OCI-LY3 (cell line): ENCODE results near the gene CGB1.
"Not testable (repeated sequence)": the region's sequence is repeated elsewhere in the genome, so short reads cannot be mapped to it uniquely, and the experiment has no call there.

ENCODE experiments used
- H2AFZ ChIP-seq: fragments of 200-600, 300-600 bp; shearing (Covaris generic); 2 replicates; pipeline ENCODE4 v1.6.0; 2014; ENCODE audit warnings: antibody characterized with exemption, low read depth, low read length
- H3K27ac ChIP-seq: fragments of 200-600, 300-600 bp; sonication (generic); 2 replicates; pipeline ENCODE4 v1.5.1; 2014; ENCODE audit warnings: mild to moderate bottlenecking, low read length, moderate library complexity, mixed read lengths
- H3K27me3 ChIP-seq: fragments of 200-600, 300-600 bp; sonication (generic); 2 replicates; pipeline ENCODE4 v1.6.1; 2014; ENCODE audit warnings: low read depth, low read length, mixed read lengths
- H3K36me3 ChIP-seq: fragments of 200-600, 300-600 bp; sonication (generic); replicated peaks from 2 replicates; pipeline ENCODE3; 2014; ENCODE audit warnings: low read depth, low read length, mixed read lengths
- H3K4me1 ChIP-seq: fragments of 300-600, 200-600 bp; sonication (generic); 2 replicates; pipeline ENCODE4 v1.6.1; 2014; ENCODE audit warnings: low read length, mixed read lengths
- H3K4me2 ChIP-seq: fragments of 200-600, 300-600 bp; sonication (generic); 2 replicates; pipeline ENCODE4 v1.6.1; 2014; ENCODE audit warnings: low read length, mixed read lengths
- H3K4me3 ChIP-seq: fragments of 300-600, 200-600 bp; sonication (generic); 2 replicates; pipeline ENCODE4 v1.5.1; 2014; ENCODE audit warnings: antibody characterized with exemption, mild to moderate bottlenecking, low read length, moderate library complexity
- H3K79me2 ChIP-seq: fragments of 300-600, 200-600 bp; shearing (Covaris generic); 2 replicates; pipeline ENCODE4 v1.6.1; 2014; ENCODE audit warnings: mild to moderate bottlenecking, low read length, mixed read lengths
- H3K9ac ChIP-seq: fragments of 300-600, 200-600 bp; shearing (Covaris generic); 2 replicates; pipeline ENCODE4 v1.6.0; 2014; ENCODE audit warnings: mild to moderate bottlenecking, low read length, moderate library complexity
- H3K9me3 ChIP-seq: fragments of 200-600, 300-600 bp; shearing (Covaris generic); 2 replicates; pipeline ENCODE4 v1.6.1; 2014; ENCODE audit warnings: low read length, mixed read lengths; ENCODE audit not compliant: insufficient read depth
- H4K20me1 ChIP-seq: fragments of 200-600, 300-600 bp; sonication (generic); 2 replicates; pipeline ENCODE4 v1.6.1; 2016; ENCODE audit warnings: low read length, mixed read lengths; ENCODE audit not compliant: insufficient read depth
- EZH2phosphoT487 ChIP-seq: fragments of 200-600 bp; shearing (Covaris generic); IDR thresholded peaks from 2 replicates; pipeline ENCODE4 v1.6.1; 2018; ENCODE audit warnings: antibody characterized with exemption, mixed run types, low read depth
- TF ChIP-seq, protein P1 (sequence below): fragments of 200-600, 300-600 bp; sonication (generic); IDR thresholded peaks from 2 replicates; pipeline ENCODE4 v1.5.1; 2014; ENCODE audit warnings: antibody characterized with exemption, low read length, low read depth

CGB1 gene

DNA sequence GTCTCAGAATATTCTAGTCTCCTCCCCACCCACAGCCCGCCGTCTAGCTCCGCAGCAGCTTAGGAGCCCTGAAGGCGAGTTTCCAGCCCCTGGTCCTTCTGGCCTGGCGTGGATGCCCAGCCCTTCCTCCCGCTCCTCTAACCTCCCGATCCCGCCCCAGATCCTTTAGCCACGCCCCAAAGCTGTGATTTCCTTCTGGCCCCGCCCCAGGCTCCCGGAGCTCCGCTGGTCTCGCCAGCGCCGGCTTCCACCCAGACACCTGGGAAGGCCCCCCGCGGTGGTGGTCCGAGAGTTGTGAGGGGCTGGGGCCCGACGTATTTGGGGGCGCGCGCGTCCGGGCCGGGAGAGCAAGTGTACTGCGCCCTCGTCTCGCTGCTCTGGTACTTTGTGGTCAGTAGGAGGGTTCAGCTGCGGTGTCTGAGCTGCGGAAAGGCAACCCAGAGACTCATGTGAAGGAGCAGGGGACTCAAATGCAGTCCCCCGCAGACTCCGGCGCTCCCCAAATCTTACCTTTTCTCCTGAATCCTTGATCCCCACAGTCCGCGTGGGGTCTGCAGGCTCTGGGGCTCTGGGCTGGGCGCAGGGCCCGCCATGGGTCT is 21.0 kb upstream of the CGB1 start, which contains the start of gene CGB7:
TSS of gene CGB7 (minus strand) at position 114 of the 599 bp plus-strand sequence. CDS start 2,374 bp downstream, outside the sequence.
- Histone ChIP-seq H3K36me3 (no peaks in the 10 kb centered on the region), H3K4me1 (no peaks in the 10 kb centered on the region), H3K79me2 (no peaks in the 10 kb centered on the region), H2AFZ (no peak within 1 kb of the TSS), H3K9ac (no peak within 1 kb of the TSS), H3K9me3 (no peaks in the 10 kb centered on the region), H3K27ac (no peak within 1 kb of the TSS), H3K4me2 (no peak within 1 kb of the TSS), H3K4me3 (no peak within 1 kb of the TSS), H4K20me1 (no peaks in the 10 kb centered on the region), H3K27me3 (no peaks in the 10 kb centered on the region)
- TF ChIP-seq EZH2phosphoT487: no peak
- TF ChIP-seq, protein P1, sequence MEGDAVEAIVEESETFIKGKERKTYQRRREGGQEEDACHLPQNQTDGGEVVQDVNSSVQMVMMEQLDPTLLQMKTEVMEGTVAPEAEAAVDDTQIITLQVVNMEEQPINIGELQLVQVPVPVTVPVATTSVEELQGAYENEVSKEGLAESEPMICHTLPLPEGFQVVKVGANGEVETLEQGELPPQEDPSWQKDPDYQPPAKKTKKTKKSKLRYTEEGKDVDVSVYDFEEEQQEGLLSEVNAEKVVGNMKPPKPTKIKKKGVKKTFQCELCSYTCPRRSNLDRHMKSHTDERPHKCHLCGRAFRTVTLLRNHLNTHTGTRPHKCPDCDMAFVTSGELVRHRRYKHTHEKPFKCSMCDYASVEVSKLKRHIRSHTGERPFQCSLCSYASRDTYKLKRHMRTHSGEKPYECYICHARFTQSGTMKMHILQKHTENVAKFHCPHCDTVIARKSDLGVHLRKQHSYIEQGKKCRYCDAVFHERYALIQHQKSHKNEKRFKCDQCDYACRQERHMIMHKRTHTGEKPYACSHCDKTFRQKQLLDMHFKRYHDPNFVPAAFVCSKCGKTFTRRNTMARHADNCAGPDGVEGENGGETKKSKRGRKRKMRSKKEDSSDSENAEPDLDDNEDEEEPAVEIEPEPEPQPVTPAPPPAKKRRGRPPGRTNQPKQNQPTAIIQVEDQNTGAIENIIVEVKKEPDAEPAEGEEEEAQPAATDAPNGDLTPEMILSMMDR: no peak

DNA sequence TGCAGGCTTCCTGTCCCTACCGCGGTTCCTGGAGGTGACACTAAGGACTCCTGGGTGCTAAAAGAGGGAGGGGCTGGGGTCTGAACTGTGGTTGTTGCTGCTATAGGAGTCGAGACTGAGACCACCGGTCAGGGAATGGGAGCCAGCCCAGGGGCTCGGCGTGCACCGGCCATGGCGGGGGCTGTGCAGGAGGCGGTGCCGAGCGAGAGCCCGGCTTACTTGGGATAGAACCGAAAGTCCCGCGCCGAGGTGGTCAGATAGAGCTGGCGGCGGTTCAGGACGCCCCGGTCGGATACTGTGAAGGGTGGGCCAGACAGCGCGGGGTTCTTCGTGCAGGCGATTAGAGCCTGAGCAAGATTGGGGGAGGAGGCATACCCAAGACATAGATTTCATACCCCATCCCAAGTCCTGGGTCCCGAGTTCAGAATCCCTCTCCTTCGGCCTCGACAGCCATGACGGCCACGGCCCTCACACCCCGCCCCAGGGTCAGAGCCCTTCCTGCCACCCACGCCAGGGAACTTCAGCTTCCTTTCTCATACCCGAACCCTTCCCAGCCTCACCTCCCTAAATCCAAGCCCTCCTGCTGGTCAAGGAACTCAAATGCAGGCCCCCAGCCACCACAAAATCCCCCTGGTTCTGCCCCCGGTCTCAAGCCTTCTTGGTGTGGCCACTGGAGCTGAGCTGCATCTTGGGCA is 20.4 kb upstream of the CGB1 start:
- H3K9ac ChIP-seq: not testable (repeated sequence)

DNA sequence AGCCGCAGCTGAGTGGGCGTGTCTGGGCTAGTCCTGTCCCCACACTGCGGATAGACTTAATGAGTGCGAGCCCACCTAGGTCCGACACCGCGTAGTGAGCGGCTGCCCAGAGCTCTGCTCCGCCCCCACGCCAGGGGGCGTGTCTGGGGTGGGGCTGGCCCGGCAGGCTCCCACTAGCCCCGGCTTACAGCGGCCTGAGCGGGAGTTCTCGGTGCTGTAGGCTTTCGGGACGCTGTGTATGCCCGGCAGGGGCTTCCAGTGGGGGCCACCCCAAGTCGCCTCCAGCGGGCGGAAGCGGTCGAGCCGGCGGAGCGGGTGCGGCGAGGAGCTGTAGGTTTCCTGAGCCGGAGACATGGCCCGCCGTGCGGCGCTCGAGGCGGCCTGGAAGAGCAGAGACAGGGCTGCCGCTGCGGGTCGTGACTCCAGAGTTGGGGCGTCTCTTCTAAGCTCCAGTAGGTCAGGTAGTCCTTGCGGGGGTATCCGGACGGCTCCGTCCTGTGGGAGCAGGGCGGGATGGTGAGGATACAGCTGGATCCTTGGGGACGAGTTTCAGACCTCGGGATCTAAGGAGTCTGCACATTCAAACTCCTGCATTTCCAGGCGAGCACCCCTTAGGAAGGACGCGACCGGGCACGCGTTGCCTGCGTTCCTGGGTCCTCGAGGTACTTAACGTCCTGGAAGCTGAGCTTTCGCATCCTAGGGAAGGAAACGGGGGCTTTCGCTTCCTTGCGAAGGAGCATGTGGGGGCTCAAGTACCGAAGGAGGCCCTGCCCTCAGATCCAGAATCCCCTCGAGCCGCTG is 19.6 kb upstream of the CGB1 start:
- no peaks in the 10 kb centered on the region for H3K4me1 ChIP-seq
- no peaks in the 10 kb centered on the region for H3K36me3 ChIP-seq
- H3K4me2 ChIP-seq: no peak overlapping the region
- TF ChIP-seq, protein P1: no peak
- no peak for TF ChIP-seq EZH2phosphoT487
- no peak overlapping the region for H3K27ac ChIP-seq
- no peak overlapping the region for H2AFZ ChIP-seq
- H3K9me3 ChIP-seq: no peaks in the 10 kb centered on the region
- no peaks in the 10 kb centered on the region for H3K79me2 ChIP-seq
- H3K27me3 ChIP-seq: no peaks in the 10 kb centered on the region
- no peak overlapping the region for H3K9ac ChIP-seq
- no peaks in the 10 kb centered on the region for H4K20me1 ChIP-seq
- H3K4me3 ChIP-seq: no peak overlapping the region

More for the DNA sequence above, 20.4 kb upstream of the CGB1 start:
- H3K4me2 ChIP-seq, H3K27me3 ChIP-seq, H3K9me3 ChIP-seq, H4K20me1 ChIP-seq, H3K79me2 ChIP-seq, H3K4me3 ChIP-seq, H3K27ac ChIP-seq, H3K4me1 ChIP-seq, H3K36me3 ChIP-seq, H2AFZ ChIP-seq: not testable (repeated sequence)

DNA sequence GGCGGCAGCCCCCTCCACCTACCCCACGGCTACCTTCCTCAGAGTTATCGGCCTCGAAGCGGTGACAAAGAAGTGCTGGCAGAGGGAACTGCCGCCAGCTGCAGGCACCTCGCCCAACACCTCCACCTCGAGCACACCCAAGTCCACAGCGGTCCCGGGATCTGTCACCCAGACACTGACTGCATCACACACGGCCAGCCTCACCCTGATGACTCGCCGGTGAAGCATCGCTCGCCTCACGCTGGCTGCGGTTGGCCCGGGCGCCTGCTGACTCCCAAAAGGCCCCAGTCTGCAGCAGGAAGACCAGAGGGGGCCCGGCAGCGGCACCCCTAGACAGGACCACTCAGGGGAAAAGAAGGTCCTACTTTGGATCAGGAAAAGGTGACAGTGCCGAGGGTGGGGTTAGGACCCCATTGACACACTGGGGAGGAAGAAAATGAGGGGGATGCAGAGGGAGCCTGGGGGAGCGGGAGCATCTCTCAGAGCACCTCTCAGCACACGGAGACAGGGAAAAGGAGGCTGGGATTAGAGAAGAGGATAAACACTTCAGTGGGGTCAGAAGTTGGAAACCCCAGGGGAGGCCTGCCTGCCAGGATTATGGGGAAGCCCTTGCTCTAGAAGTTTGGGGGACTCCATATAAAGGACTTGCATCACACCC is 13.8 kb upstream of the CGB1 start:
- not testable (repeated sequence) for H3K4me3 ChIP-seq, H3K9ac ChIP-seq, H3K27me3 ChIP-seq, H3K4me2 ChIP-seq, H2AFZ ChIP-seq, H3K36me3 ChIP-seq, H3K79me2 ChIP-seq, H4K20me1 ChIP-seq, H3K9me3 ChIP-seq, H3K27ac ChIP-seq, H3K4me1 ChIP-seq

DNA sequence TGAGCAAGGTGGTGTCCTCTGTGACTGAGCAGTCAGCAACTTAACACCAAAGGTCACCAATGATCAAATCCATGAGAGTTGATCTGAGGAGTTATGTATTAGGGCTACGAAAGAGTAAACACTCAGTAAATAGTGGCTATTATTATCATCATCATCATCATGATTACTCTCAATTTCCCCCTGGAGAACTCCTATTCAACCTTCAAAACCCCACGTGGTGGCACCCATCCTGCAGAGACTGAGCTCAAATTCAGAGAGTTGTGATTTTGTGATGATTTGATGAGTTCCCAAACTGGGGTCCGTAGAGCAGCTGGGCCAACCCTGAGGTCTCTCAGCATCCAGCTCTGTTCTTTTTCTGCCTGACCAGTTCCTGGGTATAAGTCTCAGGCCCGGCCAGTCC is 13.1 kb upstream of the CGB1 start:
- H3K9me3 ChIP-seq, H3K9ac ChIP-seq, H3K4me2 ChIP-seq, H3K4me1 ChIP-seq, H4K20me1 ChIP-seq, H3K36me3 ChIP-seq, H3K79me2 ChIP-seq, H2AFZ ChIP-seq, H3K4me3 ChIP-seq, H3K27me3 ChIP-seq, H3K27ac ChIP-seq: not testable (repeated sequence)

DNA sequence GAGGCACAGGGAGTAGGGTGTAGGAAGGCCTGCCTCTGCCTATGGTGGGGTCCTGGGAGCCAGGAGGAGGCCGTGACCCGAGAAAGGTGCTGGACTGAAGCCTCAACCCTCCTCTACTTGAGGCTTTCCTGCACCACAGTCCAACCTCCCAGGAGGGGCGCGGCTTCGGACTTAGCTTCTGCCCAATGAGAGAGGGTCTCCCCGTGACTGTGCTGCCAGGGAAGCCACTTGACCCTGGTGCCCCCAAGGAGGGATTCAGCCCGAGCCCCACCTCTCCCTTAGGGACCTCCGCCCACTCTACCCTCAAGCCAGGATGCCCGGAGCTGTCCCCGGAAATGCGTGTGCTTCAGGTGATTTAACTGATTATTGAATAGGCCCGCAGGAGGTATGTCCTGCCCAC is 12.3 kb upstream of the CGB1 start, which contains the start of gene CGB8:
TSS of gene CGB8 (minus strand) at position 101 of the 400 bp plus-strand sequence. CDS start 372 bp downstream, outside the sequence.
- H3K4me3 ChIP-seq, H3K27ac ChIP-seq, H3K27me3 ChIP-seq: not testable (repeated sequence)

DNA sequence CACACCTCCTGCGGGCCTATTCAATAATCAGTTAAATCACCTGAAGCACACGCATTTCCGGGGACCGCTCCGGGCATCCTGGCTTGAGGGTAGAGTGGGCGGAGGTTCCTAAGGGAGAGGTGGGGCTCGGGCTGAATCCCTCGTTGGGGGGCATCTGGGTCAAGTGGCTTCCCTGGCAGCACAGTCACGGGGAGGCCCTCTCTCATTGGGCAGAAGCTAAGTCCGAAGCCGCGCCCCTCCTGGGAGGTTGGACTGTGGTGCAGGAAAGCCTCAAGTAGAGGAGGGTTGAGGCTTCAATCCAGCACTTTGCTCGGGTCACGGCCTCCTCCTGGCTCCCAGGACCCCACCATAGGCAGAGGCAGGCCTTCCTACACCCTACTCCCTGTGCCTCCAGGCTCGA is 6.9 kb upstream of the CGB1 start, which contains the start of gene CGB5:
TSS of gene CGB5 (plus strand) at position 301 of the 400 bp plus-strand sequence. CDS start 362 bp downstream, outside the sequence.
- not testable (repeated sequence) for H3K4me3 ChIP-seq, H3K9me3 ChIP-seq

More for the DNA sequence above, 12.3 kb upstream of the CGB1 start, which contains the start of gene CGB8:
- not testable (repeated sequence) for H4K20me1 ChIP-seq, H3K9ac ChIP-seq, H3K4me2 ChIP-seq, H2AFZ ChIP-seq, H3K9me3 ChIP-seq, H3K36me3 ChIP-seq, H3K79me2 ChIP-seq, H3K4me1 ChIP-seq

More for the DNA sequence above, 6.9 kb upstream of the CGB1 start, which contains the start of gene CGB5:
- H3K79me2 ChIP-seq, H3K4me2 ChIP-seq, H3K27ac ChIP-seq, H3K9ac ChIP-seq, H3K4me1 ChIP-seq, H4K20me1 ChIP-seq, H3K36me3 ChIP-seq, H3K27me3 ChIP-seq, H2AFZ ChIP-seq: not testable (repeated sequence)
